Thyroid gland (tissue), 4 donors: ENCODE measurements around the gene PPP3CA. TPM values are rescaled to one million over a fixed set of nuclear protein-coding genes. Genes with fewer than 3 reads are reported as not detected.

Experiments
- DNase-seq, 2 donors: peaks; one replicate each; pipeline ENCODE4 v3.0.0-alpha.2; 2019
- H3K27ac ChIP-seq, 3 donors: fragments of 200-600 bp; sonication (generic); 1 replicate in 2 of 3; 2 replicates in 1 of 3; pipeline ENCODE4 v1.5.1; 2016 to 2019; ENCODE audit warnings: mild to moderate bottlenecking in 1 of 3, moderate library complexity in 1 of 3
- H3K27me3 ChIP-seq: fragments of 200-600 bp; sonication (generic); one replicate; pipeline ENCODE4 v1.5.1; 2019
- H3K36me3 ChIP-seq, 2 donors: fragments of 200-600 bp; sonication (generic); one replicate each; pipeline ENCODE4 v1.5.1; 2016 to 2019
- H3K4me1 ChIP-seq, 2 donors: fragments of 200-600 bp; sonication (generic); one replicate each; pipeline ENCODE4 v1.5.1; 2017 to 2019
- H3K4me3 ChIP-seq, 3 donors: fragments of 200-600 bp; sonication (generic); replicated peaks in 1 of 3; 1 replicate in 2 of 3; 2 replicates in 1 of 3; pipeline ENCODE4 v1.5.1; 2016; ENCODE audit warnings: mild to moderate bottlenecking in 1 of 3
- H3K9me3 ChIP-seq: fragments of 200-600 bp; sonication (generic); one replicate; pipeline ENCODE4 v1.5.1; 2017
- CTCF ChIP-seq, 6 experiments: fragments of 200-600 bp in 3 of 6; fragments of 450-650 bp in 3 of 6; sonication (generic) in 3 of 6; IDR thresholded peaks; one replicate each; pipeline ENCODE4 v1.5.1; 2016 to 2019; ENCODE audit warnings: antibody characterized with exemption in 6 of 6, mild to moderate bottlenecking in 2 of 6, inconsistent platforms in 1 of 6, moderate library complexity in 1 of 6
- POLR2A ChIP-seq, 2 donors: fragments of 450-650 bp; IDR thresholded peaks; one replicate each; pipeline ENCODE4 v1.6.1; 2017; ENCODE audit warnings: antibody characterized with exemption in 2 of 2, mild to moderate bottlenecking in 2 of 2, moderate library complexity in 1 of 2
- WGBS, 2 donors: methylation state at CpG; one replicate each; pipeline ENCODE4 v1.1.5; 2017; 5-methylcytosine and 5-hydroxymethylcytosine counted together
- intact Hi-C: fragments of 100-400 bp; cut with DNase I; formaldehyde crosslinking; loops from one replicate; pipeline ENCODE4 v1.15.1; 2023
- total RNA-seq, 4 donors: library from RNA; depleted of rRNA; stranded (reverse); fragments of >200 nt; gene quantifications; one replicate each; pipeline ENCODE4 v1.2.3, GENCODE V29; 2016

Gene PPP3CA
- total RNA-seq, 4 donors from 2014 or later, result 31.6 to 45.8 (median 34.4) TPM

- no peak overlapping the region for H3K4me3 ChIP-seq
- TF ChIP-seq POLR2A (IDR thresholded peaks at IDR 0.05) (no peak), CTCF (IDR thresholded peaks at IDR 0.05) (no peak)
- H3K4me1 ChIP-seq, result no peaks in the 10 kb centered on the region
- H3K27ac ChIP-seq, result no peak overlapping the region
- 91 to 93% methylated on average over 3 of the region's 3 CpGs for WGBS, 2 donors
- no peaks in the 10 kb centered on the region for H3K9me3 ChIP-seq
- no peaks in the 10 kb centered on the region for H3K27me3 ChIP-seq
- DNase-seq, result no peak
- intact Hi-C loops, result no loop called here
- no peaks in the 10 kb centered on the region for H3K36me3 ChIP-seq
These were observed 198.8 kb downstream of the PPP3CA start for GRCh38 chr4:101148551-101148950.

- Histone ChIP-seq H3K27me3 (no peaks in the 10 kb centered on the region), H3K9me3 (no peaks in the 10 kb centered on the region), H3K4me1 (no peaks in the 10 kb centered on the region), H3K36me3 (no peaks in the 10 kb centered on the region), H3K27ac (no peak overlapping the region), H3K4me3 (no peak overlapping the region)
- TF ChIP-seq POLR2A (IDR thresholded peaks at IDR 0.05) (no peak), CTCF (IDR thresholded peaks at IDR 0.05) (no peak)
- intact Hi-C loops, result no loop called here
- no peak for DNase-seq
These were observed 200.0 kb downstream of the PPP3CA start for GRCh38 chr4:101147283-101147682.

- Histone ChIP-seq H3K27ac (no peak overlapping the region), H3K4me3 (no peak overlapping the region), H3K9me3 (no peaks in the 10 kb centered on the region), H3K4me1 (peaks cover 2 to 6% of the 10 kb centered on the region in 2 donors), H3K27me3 (no peaks in the 10 kb centered on the region), H3K36me3 (no peaks in the 10 kb centered on the region)
- DNase-seq, result no peak
- TF ChIP-seq POLR2A (IDR thresholded peaks at IDR 0.05), result no peak
- TF ChIP-seq CTCF (IDR thresholded peaks at IDR 0.05), result no peak
- intact Hi-C loops, result no loop called here
These were observed 202.3 kb downstream of the PPP3CA start for GRCh38 chr4:101145021-101145420.

- TF ChIP-seq POLR2A (IDR thresholded peaks at IDR 0.05), result no peak
- TF ChIP-seq CTCF (IDR thresholded peaks at IDR 0.05), result no peak
- intact Hi-C loops, result no loop called here
- H3K4me1 ChIP-seq, result peaks cover 5 to 9% of the 10 kb centered on the region in 2 donors
- H3K9me3 ChIP-seq, result no peaks in the 10 kb centered on the region
- H3K36me3 ChIP-seq, result no peaks in the 10 kb centered on the region
- no peak for DNase-seq
- no peak overlapping the region for H3K27ac ChIP-seq
- WGBS, 2 donors, result 92 to 93% methylated on average over 4 of the region's 4 CpGs
- H3K27me3 ChIP-seq, result no peaks in the 10 kb centered on the region
- H3K4me3 ChIP-seq, result no peak overlapping the region
These were observed 205.1 kb downstream of the PPP3CA start for GRCh38 chr4:101142259-101142658.

GRCh38 chr4:101141855-101142254 lies 205.5 kb downstream of the PPP3CA start:
- Histone ChIP-seq H3K4me1 (peaks cover 5 to 12% of the 10 kb centered on the region in 2 donors), H3K4me3 (no peak overlapping the region), H3K9me3 (no peaks in the 10 kb centered on the region), H3K36me3 (no peaks in the 10 kb centered on the region), H3K27me3 (no peaks in the 10 kb centered on the region), H3K27ac (no peak overlapping the region)
- 90 to 96% methylated on average over 4 of the region's 4 CpGs for WGBS, 2 donors
- intact Hi-C loops, result no loop called here
- TF ChIP-seq POLR2A (IDR thresholded peaks at IDR 0.05) (no peak), CTCF (IDR thresholded peaks at IDR 0.05) (no peak)
- DNase-seq, result no peak
